Jurkat, Clone E6-1 (cell line): ENCODE data around the gene GIPR. TPM values are rescaled to one million over a fixed set of nuclear protein-coding genes. Genes with fewer than 3 reads are reported as not detected.
A peak's percentile ranks its signal among the peaks of the same experiment; 100 is the strongest.
"Not testable (repeated sequence)": the region's sequence is repeated elsewhere in the genome, so short reads cannot be mapped to it uniquely, and the experiment has no call there.

Experiments used
- DNase-seq: peaks from one replicate; pipeline ENCODE4 v3.0.0-alpha.2; 2011; ENCODE audit warnings: low read depth, low spot score
- H3K4me3 ChIP-seq: 2 replicates; pipeline ENCODE4 v1.5.1; 2011; ENCODE audit warnings: mild to moderate bottlenecking, low read length, control low read depth, moderate library complexity
- polyA plus RNA-seq: library from polyadenylated mRNA; unstranded; fragments of >200 nt; gene quantifications from one replicate; pipeline ENCODE4 v1.2.1, GENCODE V29; 2012; ENCODE audit warnings: missing spikeins; ENCODE audit not compliant: insufficient read length, insufficient read depth

GIPR gene
- polyA plus RNA-seq = 5.5 TPM

- DNase-seq = no peak
- peak within 1 kb of the TSS; percentile 66 for H3K4me3 ChIP-seq
These were observed at the start of gene GIPR for GRCh38 chr19:45667620-45668341. Gene GIPR (plus strand): TSS chr19:45668221. CDS start chr19:45669521, 1,300 bp downstream.

GRCh38 chr19:45621389-45621788, 46.6 kb upstream of the GIPR start:
- H3K4me3 ChIP-seq = no peak overlapping the region
- DNase-seq = no peak

GRCh38 chr19:45621976-45622503, 46.0 kb upstream of the GIPR start:
- H3K4me3 ChIP-seq = no peak overlapping the region
- no peak for DNase-seq

- no peak for DNase-seq
- no peak overlapping the region for H3K4me3 ChIP-seq
These were observed 44.0 kb upstream of the GIPR start for GRCh38 chr19:45623984-45624383.

- H3K4me3 ChIP-seq, DNase-seq: not testable (repeated sequence)
These were observed 39.8 kb upstream of the GIPR start for GRCh38 chr19:45628219-45628618.

- no peak for DNase-seq
- no peak overlapping the region for H3K4me3 ChIP-seq
These were observed 38.3 kb upstream of the GIPR start for GRCh38 chr19:45629704-45630103.

GRCh38 chr19:45630463-45630862, 37.6 kb upstream of the GIPR start:
- H3K4me3 ChIP-seq = no peak overlapping the region
- no peak for DNase-seq

- no peak overlapping the region for H3K4me3 ChIP-seq
- DNase-seq = no peak
These were observed 35.4 kb upstream of the GIPR start for GRCh38 chr19:45632468-45633196.

- no peak for DNase-seq
These were observed 31.7 kb upstream of the GIPR start for GRCh38 chr19:45636275-45636674.

GRCh38 chr19:45636902-45637301, 31.1 kb upstream of the GIPR start:
- H3K4me3 ChIP-seq = no peak overlapping the region
- no peak for DNase-seq

More at GRCh38 chr19:45636275-45636674, 31.7 kb upstream of the GIPR start:
- H3K4me3 ChIP-seq = no peak overlapping the region

GRCh38 chr19:45637890-45638667, 29.9 kb upstream of the GIPR start:
- peak overlapping the region; percentile 83 for H3K4me3 ChIP-seq
- DNase-seq = no peak

GRCh38 chr19:45638930-45639729, 28.9 kb upstream of the GIPR start, which contains the start of gene EML2:
Gene EML2 (minus strand): TSS chr19:45639397. CDS start chr19:45639376, 21 bp downstream.
- no peak for DNase-seq
- peak within 1 kb of the TSS; percentile 83 for H3K4me3 ChIP-seq

GRCh38 chr19:45640849-45641273, 27.2 kb upstream of the GIPR start:
- peak overlapping the region; percentile 65 for H3K4me3 ChIP-seq
- DNase-seq = peak; percentile 16

- DNase-seq = peak; percentile 59
- peak overlapping the region; percentile 65 for H3K4me3 ChIP-seq
These were observed 26.5 kb upstream of the GIPR start for GRCh38 chr19:45641274-45642105.

GRCh38 chr19:45643024-45643926, 24.7 kb upstream of the GIPR start:
- DNase-seq = peak; percentile 75
- peak overlapping the region; percentile 1; the same call in 1 of the 2 replicates for H3K4me3 ChIP-seq

- no peak overlapping the region for H3K4me3 ChIP-seq
- no peak for DNase-seq
These were observed 23.9 kb upstream of the GIPR start for GRCh38 chr19:45643927-45644771.
